HG03521 (cell line): ENCODE results near the gene DMRTC1B.
"Not testable (repeated sequence)": the region's sequence is repeated elsewhere in the genome, so short reads cannot be mapped to it uniquely, and the experiment has no call there.

Source experiments
- ATAC-seq: cut with Tn5 transposase; IDR thresholded peaks from one replicate; pipeline ENCODE4 v1.9.1; 2021; ENCODE audit warnings: mild to moderate bottlenecking, moderate library complexity; ENCODE audit not compliant: unreplicated experiment

Gene DMRTC1B

GRCh38 chrX:72776653-72777466 is at the start of gene DMRTC1B:
DMRTC1B (plus strand) TSS chrX:72776890; CDS start chrX:72845136, 68,246 bp downstream.
- ATAC-seq: peak; percentile 83

GRCh38 chrX:72727846-72728245 is 48.8 kb upstream of the DMRTC1B start:
- no peak for ATAC-seq

GRCh38 chrX:72733636-72734035 is 43.1 kb upstream of the DMRTC1B start:
- ATAC-seq: not testable (repeated sequence)

- no peak for ATAC-seq
Measured at GRCh38 chrX:72735561-72735960, 41.1 kb upstream of the DMRTC1B start.

- not testable (repeated sequence) for ATAC-seq
Measured at GRCh38 chrX:72745546-72745945, 31.1 kb upstream of the DMRTC1B start.

GRCh38 chrX:72748545-72748944 is 28.1 kb upstream of the DMRTC1B start:
- ATAC-seq: not testable (repeated sequence)

GRCh38 chrX:72760454-72760853 is 16.2 kb upstream of the DMRTC1B start:
- ATAC-seq: not testable (repeated sequence)

- ATAC-seq: peak; percentile 53
Measured at GRCh38 chrX:72777467-72777790, 739 bp downstream of the DMRTC1B start.

GRCh38 chrX:72778146-72778545 is 1.5 kb downstream of the DMRTC1B start:
- not testable (repeated sequence) for ATAC-seq

GRCh38 chrX:72782560-72782959 is 5.9 kb downstream of the DMRTC1B start, which contains the start of gene FAM236B:
FAM236B (minus strand) TSS chrX:72782660; CDS start chrX:72782560, 100 bp downstream.
- ATAC-seq: not testable (repeated sequence)

- ATAC-seq: not testable (repeated sequence)
Measured at GRCh38 chrX:72783365-72783936, 6.8 kb downstream of the DMRTC1B start.

GRCh38 chrX:72783964-72784363 is 7.3 kb downstream of the DMRTC1B start:
- not testable (repeated sequence) for ATAC-seq

- not testable (repeated sequence) for ATAC-seq
Measured at GRCh38 chrX:72788142-72788541, 11.5 kb downstream of the DMRTC1B start.

GRCh38 chrX:72790390-72790789 is 13.7 kb downstream of the DMRTC1B start:
- ATAC-seq: not testable (repeated sequence)

GRCh38 chrX:72808110-72808509 is 31.4 kb downstream of the DMRTC1B start, which contains the start of gene FAM236D:
FAM236D (minus strand) TSS chrX:72808210; CDS start chrX:72808110, 100 bp downstream.
- not testable (repeated sequence) for ATAC-seq

- ATAC-seq: not testable (repeated sequence)
Measured at GRCh38 chrX:72830701-72831100, 54.0 kb downstream of the DMRTC1B start.

GRCh38 chrX:72837532-72837931 is 60.8 kb downstream of the DMRTC1B start:
- ATAC-seq: not testable (repeated sequence)

GRCh38 chrX:72882898-72883297 is 106.2 kb downstream of the DMRTC1B start:
- not testable (repeated sequence) for ATAC-seq

- ATAC-seq: not testable (repeated sequence)
Measured at GRCh38 chrX:72889740-72890139, 113.0 kb downstream of the DMRTC1B start.
